KOPT-K1 (cell line): ENCODE results near the gene ANO10.

Experiments used
- H3K27ac ChIP-seq: fragments of 200-600 bp; sonication (generic); 2 replicates; pipeline ENCODE4 v1.5.1; 2016; ENCODE audit warnings: antibody characterized with exemption, mild to moderate bottlenecking, low read depth, low read length; ENCODE audit not compliant: poor library complexity, severe bottlenecking
- H3K36me3 ChIP-seq: fragments of 200-600 bp; sonication (generic); 2 replicates; pipeline ENCODE4 v1.5.1; 2017; ENCODE audit warnings: antibody characterized with exemption, mild to moderate bottlenecking, low read length, moderate library complexity; ENCODE audit not compliant: insufficient read depth
- H3K9me3 ChIP-seq: fragments of 200-600 bp; sonication (generic); 2 replicates; pipeline ENCODE4 v1.5.1; 2017; ENCODE audit warnings: antibody characterized with exemption, low read length, mild to moderate bottlenecking; ENCODE audit not compliant: insufficient read depth, poor library complexity, severe bottlenecking

Gene ANO10

GRCh38 chr3:43418601-43419272 lies 203.1 kb downstream of the ANO10 start:
- no peaks in the 10 kb centered on the region for H3K36me3 ChIP-seq
- no peaks in the 10 kb centered on the region for H3K9me3 ChIP-seq
- H3K27ac ChIP-seq = no peak overlapping the region

GRCh38 chr3:43417133-43417532 lies 204.7 kb downstream of the ANO10 start:
- H3K9me3 ChIP-seq = no peaks in the 10 kb centered on the region
- no peaks in the 10 kb centered on the region for H3K36me3 ChIP-seq
- H3K27ac ChIP-seq = no peak overlapping the region

- H3K36me3 ChIP-seq = no peaks in the 10 kb centered on the region
- H3K9me3 ChIP-seq = no peaks in the 10 kb centered on the region
- H3K27ac ChIP-seq = no peak overlapping the region
Observed at GRCh38 chr3:43415088-43415487, 206.7 kb downstream of the ANO10 start.

- no peaks in the 10 kb centered on the region for H3K9me3 ChIP-seq
- H3K36me3 ChIP-seq = no peaks in the 10 kb centered on the region
- H3K27ac ChIP-seq = no peak overlapping the region
Observed at GRCh38 chr3:43413676-43414368, 208.0 kb downstream of the ANO10 start.

GRCh38 chr3:43411429-43411828 lies 210.4 kb downstream of the ANO10 start:
- Histone ChIP-seq H3K27ac (no peak overlapping the region), H3K36me3 (no peaks in the 10 kb centered on the region), H3K9me3 (no peaks in the 10 kb centered on the region)

- no peaks in the 10 kb centered on the region for H3K9me3 ChIP-seq
- H3K36me3 ChIP-seq = no peaks in the 10 kb centered on the region
- no peak overlapping the region for H3K27ac ChIP-seq
Observed at GRCh38 chr3:43410592-43410991, 211.2 kb downstream of the ANO10 start.

- H3K27ac ChIP-seq = no peak overlapping the region
- no peaks in the 10 kb centered on the region for H3K36me3 ChIP-seq
- H3K9me3 ChIP-seq = no peaks in the 10 kb centered on the region
Observed at GRCh38 chr3:43409506-43409905, 212.3 kb downstream of the ANO10 start.

GRCh38 chr3:43406643-43407023 lies 215.2 kb downstream of the ANO10 start:
- H3K36me3 ChIP-seq = no peaks in the 10 kb centered on the region
- no peak overlapping the region for H3K27ac ChIP-seq
- H3K9me3 ChIP-seq = no peaks in the 10 kb centered on the region

GRCh38 chr3:43405888-43406642 lies 215.7 kb downstream of the ANO10 start:
- Histone ChIP-seq H3K36me3 (no peaks in the 10 kb centered on the region), H3K9me3 (no peaks in the 10 kb centered on the region), H3K27ac (no peak overlapping the region)

GRCh38 chr3:43400781-43401730 lies 220.8 kb downstream of the ANO10 start:
- Histone ChIP-seq H3K27ac (no peak overlapping the region), H3K9me3 (no peaks in the 10 kb centered on the region), H3K36me3 (no peaks in the 10 kb centered on the region)

- H3K9me3 ChIP-seq = no peaks in the 10 kb centered on the region
- H3K27ac ChIP-seq = no peak overlapping the region
- no peaks in the 10 kb centered on the region for H3K36me3 ChIP-seq
Observed at GRCh38 chr3:43400167-43400566, 221.6 kb downstream of the ANO10 start.

- Histone ChIP-seq H3K9me3 (no peaks in the 10 kb centered on the region), H3K27ac (no peak overlapping the region), H3K36me3 (no peaks in the 10 kb centered on the region)
Observed at GRCh38 chr3:43399034-43399433, 222.8 kb downstream of the ANO10 start.

GRCh38 chr3:43394041-43394554 lies 227.7 kb downstream of the ANO10 start:
- Histone ChIP-seq H3K9me3 (no peaks in the 10 kb centered on the region), H3K27ac (no peak overlapping the region), H3K36me3 (no peaks in the 10 kb centered on the region)

- H3K27ac ChIP-seq = no peak overlapping the region
- no peaks in the 10 kb centered on the region for H3K9me3 ChIP-seq
- H3K36me3 ChIP-seq = no peaks in the 10 kb centered on the region
Observed at GRCh38 chr3:43391621-43392020, 230.2 kb downstream of the ANO10 start.
